HG03159 (cell line): ENCODE results near the gene GPRIN2.
"Not testable (repeated sequence)": the region's sequence is repeated elsewhere in the genome, so short reads cannot be mapped to it uniquely, and the experiment has no call there.

ENCODE experiments used
- ATAC-seq: cut with Tn5 transposase; IDR thresholded peaks from one replicate; pipeline ENCODE4 v1.9.1; 2021; ENCODE audit warnings: mild to moderate bottlenecking, moderate library complexity; ENCODE audit not compliant: unreplicated experiment

GPRIN2 gene

GRCh38 chr10:46538717-46539426 is 17.6 kb downstream of the GPRIN2 start:
- ATAC-seq, result no peak

GRCh38 chr10:46538155-46538554 is 18.3 kb downstream of the GPRIN2 start:
- no peak for ATAC-seq

DNA sequence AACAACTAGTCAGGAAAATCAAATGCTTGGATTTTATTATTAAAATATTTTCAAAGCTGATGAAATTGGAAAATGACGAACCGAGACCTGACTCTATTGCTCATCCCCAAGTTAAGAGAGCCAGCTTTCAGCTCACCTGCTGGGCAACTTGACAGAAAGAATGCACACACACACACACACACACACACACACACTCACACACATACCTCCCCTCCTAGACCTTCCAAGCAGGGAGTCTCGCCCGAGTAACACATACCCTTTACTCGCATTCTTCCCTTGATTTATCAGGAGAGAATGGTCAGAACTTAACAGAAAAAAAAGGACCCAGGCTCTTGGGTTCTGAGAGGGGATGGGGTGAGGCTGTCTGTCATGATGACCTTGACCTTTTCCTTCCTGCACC is 19.1 kb downstream of the GPRIN2 start:
- no peak for ATAC-seq

DNA sequence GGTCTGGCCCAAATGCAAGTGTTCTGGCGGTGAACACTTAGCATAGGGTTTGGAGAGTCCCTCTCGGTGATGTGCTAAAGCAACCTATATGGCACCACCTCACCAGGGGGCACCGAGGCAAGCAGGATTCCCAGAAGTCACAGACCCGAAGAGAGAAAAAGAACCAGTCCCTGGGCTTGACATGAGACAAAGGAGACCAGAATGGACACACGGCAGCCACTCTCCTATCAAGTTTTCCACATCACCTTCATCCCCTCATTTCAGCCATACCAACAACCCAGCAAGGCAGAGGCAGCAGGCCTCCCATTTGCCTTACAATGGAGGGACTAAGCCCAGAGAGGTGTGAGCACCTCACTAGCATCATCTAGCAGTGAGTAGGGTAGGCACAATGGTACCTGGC is 19.7 kb downstream of the GPRIN2 start:
- ATAC-seq, result no peak

DNA sequence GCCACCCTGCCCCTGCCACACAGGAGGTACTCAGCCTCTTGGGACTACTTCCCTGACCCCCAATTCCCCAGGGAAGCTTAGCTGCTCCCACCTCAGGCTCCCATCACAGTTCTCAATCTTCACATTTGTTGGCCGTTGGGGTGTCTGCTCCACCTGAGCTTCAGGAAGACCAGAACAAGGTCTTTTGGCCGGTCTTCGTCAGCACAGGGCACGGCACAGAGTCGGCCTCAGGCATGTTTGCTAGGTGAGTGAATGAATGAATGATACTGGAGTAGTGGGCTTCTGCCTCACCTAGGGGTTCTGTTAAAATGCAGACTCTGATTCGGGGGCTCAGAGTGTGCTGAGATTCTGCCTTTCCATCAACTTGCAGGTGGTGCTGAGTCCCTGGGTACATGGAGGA is 20.3 kb downstream of the GPRIN2 start:
- no peak for ATAC-seq

GRCh38 chr10:46534828-46535524 is 21.5 kb downstream of the GPRIN2 start:
- ATAC-seq, result no peak

DNA sequence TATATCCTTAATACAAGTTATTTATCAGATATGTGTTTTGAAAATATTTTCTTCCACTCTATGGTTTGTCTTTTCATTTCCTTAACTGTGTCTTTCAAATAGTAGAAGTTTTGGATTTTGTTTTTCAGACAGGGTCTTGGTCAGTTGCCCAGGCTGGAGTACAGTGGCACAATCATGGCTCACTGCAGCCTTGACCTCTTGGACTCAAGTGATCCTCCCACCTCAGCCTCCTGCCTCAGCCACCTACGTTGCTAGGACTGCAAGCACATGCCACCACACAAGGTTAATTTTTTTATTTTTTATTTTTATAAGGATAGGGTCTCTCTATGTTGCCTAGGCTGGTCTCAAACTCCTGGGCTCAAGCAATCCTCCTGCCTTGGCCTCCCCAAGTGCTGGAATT is 24.2 kb downstream of the GPRIN2 start:
- not testable (repeated sequence) for ATAC-seq

DNA sequence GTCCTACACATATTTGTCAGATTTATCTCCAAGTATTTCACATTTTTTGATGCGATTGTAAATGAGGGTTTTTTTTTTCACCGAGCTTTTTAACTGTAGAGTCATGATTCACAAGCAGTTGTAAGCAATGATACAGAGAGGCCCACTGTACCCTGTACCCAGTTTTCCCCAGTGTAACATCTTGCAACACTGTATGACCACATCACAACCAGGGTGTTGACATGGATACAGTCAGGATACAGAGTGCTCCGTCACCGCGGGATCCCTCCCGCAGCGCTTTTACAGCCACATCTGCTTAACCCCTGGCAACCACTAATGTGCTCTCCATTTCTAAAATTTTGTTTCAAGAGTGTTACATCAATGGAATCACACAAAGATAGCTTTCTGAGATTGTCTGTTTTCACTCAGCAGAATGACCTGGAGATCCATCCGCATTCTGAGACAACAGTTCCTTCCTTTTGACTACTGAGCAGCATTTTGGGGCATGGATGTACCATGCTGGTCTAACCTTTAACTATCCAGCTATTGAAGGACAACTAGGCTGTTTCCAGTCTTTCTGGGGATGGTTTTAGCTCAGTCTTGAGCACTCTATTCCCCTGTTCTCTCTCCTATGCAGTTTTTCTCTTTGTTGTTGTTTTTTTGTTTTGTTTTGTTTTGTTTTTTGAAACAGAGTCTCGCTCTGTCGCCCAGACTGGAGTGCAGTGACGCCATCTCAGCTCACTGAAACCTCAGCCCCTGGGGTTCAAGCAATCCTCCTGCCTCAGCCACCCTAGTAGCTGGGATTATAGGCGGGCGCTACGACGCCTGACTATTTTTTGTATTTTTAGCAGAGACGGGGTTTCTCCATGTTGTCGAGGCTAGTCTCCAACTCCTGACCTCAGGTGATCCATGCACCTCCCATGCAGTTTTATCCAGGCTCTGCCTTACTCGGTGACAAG is 25.9 kb downstream of the GPRIN2 start:
- ATAC-seq, result no peak

- ATAC-seq, result not testable (repeated sequence)
Observed at GRCh38 chr10:46529742-46530141, 26.7 kb downstream of the GPRIN2 start.

- no peak for ATAC-seq
Observed at GRCh38 chr10:46528675-46529615, 27.5 kb downstream of the GPRIN2 start.

DNA sequence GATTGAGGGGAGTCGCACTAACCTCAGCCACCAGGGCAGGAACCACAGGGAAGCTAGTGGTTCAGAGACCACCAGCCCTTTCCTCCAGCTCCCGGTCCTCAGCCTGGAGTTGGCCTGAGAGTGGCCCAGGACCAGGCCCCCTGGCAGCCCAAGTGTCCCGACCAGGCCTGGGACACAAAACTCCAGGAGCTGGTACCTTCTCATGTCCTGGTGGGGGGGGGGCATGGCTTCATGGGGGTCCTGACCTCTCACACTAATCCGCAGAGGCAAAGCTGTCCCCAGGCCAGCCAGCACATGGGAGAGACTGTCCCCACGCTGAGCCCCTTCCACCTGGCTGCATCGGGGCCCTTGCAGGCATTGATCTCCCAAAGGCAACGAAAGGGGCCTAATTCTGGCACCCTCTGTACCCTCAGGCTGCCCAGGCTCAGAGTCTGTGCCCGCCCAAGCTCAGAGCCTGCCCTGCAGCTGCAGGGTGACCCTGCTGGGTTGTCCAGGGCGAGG is 28.2 kb downstream of the GPRIN2 start:
- ATAC-seq, result no peak

GRCh38 chr10:46527241-46527811 is 29.1 kb downstream of the GPRIN2 start:
- ATAC-seq, result no peak

DNA sequence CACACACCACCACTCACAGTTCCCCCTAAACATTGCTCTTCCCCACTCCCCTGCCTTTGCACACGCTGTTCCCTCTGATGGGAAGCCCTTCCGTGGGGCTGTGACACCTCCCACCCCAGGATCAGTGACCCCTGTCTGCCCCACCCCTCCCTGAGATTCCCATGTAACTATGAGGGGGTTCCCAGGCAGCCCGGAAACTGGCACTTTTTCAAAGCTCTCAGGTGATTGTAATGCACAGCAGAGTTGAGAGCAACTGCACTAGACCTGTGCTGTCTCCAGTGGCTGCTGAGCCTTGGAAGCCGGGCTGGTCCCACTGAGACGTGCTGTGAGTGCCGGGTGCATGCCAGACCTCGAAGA is 29.8 kb downstream of the GPRIN2 start:
- ATAC-seq, result no peak

- no peak for ATAC-seq
Observed at GRCh38 chr10:46525824-46526681, 30.4 kb downstream of the GPRIN2 start.

GRCh38 chr10:46525177-46525823 is 31.2 kb downstream of the GPRIN2 start:
- ATAC-seq, result no peak

DNA sequence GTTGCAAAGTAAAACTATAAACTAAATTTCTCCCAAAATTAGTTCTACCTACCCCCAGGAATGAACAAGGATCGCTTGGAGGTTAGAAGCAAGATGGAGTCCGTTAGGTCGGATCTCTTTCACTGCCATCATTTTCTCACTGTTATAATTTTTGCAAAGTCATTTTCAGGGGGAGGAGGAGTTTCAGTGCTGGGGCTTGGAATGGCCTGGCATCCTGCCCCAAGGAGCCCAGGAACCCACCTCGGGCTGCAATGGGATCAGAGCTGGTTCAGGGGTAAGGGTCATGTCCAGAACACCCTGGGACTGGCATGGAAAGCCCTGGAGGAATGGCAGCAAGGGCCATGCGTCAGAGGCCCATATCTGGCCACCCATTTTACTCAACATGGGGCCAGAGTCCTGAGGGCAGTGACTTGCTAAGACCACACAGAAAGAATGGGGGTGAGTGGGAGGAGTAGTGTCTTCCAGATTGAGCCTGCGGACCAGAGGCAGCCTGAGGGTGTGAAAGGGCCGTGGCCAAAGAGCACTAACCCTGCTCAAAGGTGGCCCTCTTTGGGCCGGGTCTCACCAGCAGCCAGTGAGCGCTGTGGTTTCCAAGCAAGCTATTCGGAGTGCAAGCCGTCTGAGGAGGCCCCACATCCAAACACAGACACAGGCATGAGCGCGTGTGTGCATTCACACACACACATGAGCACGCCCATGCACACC is 31.8 kb downstream of the GPRIN2 start:
- ATAC-seq, result no peak

- no peak for ATAC-seq
Observed at GRCh38 chr10:46523962-46524471, 32.4 kb downstream of the GPRIN2 start.
